ENCODE data around the gene MTMR3.
A peak's percentile ranks its signal among the peaks of the same experiment; 100 is the strongest.

MTMR3 gene

GRCh38 chr22:29867851-29868250 is 15.1 kb upstream of the MTMR3 start:
- DNase-seq (ENCODE audit: low spot score) = no peak

GRCh38 chr22:29870574-29870973 is 12.4 kb upstream of the MTMR3 start:
- no peak for FAIRE-seq

More at GRCh38 chr22:29867851-29868250, 15.1 kb upstream of the MTMR3 start:
- FAIRE-seq = no peak

DNA sequence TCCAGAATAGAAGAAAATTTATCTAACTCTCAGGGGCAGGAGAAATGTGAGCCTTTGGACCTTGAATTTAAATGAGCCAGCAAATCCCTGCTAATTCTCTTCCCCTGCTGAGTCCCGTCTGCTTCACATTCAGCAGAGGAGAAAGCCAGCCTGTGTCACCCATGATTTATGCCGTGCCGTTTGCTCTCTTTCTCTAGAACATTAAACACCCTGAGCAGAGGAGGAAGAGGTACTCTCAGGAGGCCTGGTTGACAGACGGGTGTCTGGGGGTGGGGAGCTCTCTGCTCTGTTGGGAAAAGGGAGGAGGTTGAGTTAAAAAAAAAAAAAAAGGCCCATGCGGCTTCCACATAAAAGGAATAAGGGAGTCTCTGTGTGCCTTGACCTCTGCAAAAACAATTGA is 11.3 kb upstream of the MTMR3 start:
- no peak for FAIRE-seq
- no peak for DNase-seq (ENCODE audit: low spot score)

More at GRCh38 chr22:29870574-29870973, 12.4 kb upstream of the MTMR3 start:
- peak; percentile 41 for DNase-seq (ENCODE audit: low spot score)

DNA sequence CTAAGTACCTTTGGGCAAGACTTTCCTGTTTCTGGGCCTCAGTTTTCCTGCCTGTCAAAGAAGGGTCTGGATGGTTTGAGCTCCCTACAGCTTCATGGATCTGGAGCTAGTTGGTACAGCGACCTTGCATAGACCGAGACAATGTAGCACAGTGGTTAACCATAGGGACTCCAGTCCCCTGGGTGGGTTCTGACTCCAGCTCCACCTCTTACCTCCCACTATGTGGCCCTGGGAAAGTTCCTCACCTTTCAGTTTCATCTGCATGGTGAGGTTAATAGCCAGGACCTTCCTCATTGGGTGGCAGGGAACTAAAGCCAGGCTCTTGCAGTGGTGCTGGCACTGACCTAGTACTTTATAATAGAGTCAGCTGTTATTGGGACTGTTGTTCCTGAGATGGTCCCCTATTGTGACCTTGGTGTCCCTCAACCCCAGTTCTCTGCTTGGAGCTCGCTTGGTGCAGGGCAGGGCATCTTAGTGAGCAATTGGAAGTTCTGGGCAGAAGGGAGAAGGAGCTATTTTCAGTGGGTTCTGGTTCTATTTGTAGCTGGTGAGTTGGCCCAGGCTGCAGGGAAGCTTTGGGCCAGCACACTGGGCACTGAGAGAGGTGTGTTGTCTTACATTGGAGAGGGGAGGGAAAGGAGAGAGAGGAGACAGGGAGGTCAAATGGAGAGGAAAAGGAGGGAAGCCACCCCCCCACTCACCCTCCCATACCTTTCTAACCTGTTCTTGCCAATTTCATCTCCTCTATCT is 10.7 kb upstream of the MTMR3 start:
- no peak for DNase-seq (ENCODE audit: low spot score)
- no peak for FAIRE-seq

DNA sequence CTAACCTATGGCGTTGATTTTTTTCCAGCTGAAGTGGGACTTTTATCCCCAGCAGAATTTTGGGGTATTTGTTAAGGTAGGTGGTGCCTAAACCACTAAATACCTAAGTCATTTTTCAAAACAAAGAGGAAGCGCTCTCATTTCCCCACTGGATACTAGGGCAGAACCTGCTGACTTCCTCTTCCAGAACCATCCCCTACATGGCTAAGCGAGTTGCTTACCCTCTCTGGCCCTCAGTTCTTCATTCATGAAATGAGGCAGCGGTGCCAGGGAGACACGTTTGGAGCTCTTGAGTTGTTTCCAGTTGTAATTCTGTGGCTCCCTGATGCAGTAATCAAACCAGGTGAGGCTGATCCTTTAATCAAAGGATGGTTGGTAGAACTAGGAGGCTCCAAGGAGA is 10.0 kb upstream of the MTMR3 start:
- FAIRE-seq (no peak), DNase-seq (ENCODE audit: low spot score) (no peak)

DNA sequence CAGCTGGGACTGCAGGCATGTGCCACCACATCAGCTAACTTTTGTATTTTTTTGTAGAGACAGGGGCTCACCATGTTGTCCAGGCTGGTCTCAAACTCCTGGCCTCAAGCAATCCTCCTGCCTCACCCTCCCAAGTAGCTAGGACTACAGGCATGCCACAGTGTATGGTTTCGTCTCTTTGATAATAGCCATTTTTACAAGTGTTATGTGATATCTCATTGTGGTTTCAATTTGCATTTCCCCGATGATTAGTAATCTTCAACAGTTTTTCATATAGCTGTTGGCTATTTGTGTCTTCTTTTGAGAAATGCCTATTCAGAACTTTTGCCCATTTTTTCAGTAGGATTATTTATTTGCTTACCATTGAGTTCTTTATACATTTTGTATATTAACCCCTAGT is 9.0 kb upstream of the MTMR3 start:
- no peak for DNase-seq (ENCODE audit: low spot score)
- no peak for FAIRE-seq

DNA sequence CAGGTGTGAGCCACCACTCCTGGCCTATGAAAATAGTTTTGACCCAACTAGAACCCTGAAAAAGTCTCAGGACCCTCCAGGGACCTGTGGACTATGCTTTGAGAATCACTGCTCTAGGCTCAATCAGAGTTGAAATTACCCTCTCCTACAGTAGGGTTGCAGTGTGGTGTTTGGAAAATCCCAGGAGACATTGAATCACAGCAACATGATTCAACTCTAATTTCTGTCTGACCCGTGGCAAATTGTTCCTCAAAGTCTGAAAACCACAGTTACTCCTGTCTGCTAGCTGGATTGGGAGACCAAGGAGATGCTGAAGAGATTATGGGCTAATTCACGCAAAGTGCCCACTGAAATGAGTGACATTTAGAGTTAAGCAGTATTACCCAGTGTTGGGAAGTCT is 5.4 kb upstream of the MTMR3 start:
- FAIRE-seq = no peak
- no peak for DNase-seq (ENCODE audit: low spot score)

GRCh38 chr22:29879753-29880152 is 3.2 kb upstream of the MTMR3 start:
- DNase-seq (ENCODE audit: low spot score) = no peak
- FAIRE-seq = no peak

GRCh38 chr22:29882716-29883044 is 294 bp upstream of the MTMR3 start:
- FAIRE-seq = no peak
- no peak for DNase-seq (ENCODE audit: low spot score)

- DNase-seq (ENCODE audit: low spot score) (no peak), FAIRE-seq (no peak)
These were observed 762 bp downstream of the MTMR3 start for GRCh38 chr22:29883775-29884097.

DNA sequence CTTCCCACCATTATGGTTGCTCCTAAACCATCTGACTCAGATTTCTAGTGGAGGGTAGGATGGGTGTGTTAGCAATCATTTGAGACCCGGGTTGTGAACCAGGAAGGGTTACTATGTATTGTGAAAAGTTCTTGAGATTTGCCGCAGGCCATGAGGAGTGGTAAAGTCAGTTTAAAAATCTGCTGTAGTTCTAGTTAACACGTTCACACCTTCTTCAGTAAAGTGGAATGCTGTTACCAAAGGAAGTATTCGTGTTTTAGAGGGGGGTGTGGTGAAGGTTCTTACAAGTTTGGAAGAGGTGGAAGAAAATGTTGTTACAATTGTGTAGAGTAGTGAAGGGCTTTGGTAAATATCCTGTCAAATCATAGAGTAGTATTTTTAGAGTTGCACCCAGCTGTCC is 2.6 kb downstream of the MTMR3 start:
- DNase-seq (ENCODE audit: low spot score) = no peak
- no peak for FAIRE-seq

- DNase-seq (ENCODE audit: low spot score) = no peak
- no peak for FAIRE-seq
These were observed 3.6 kb downstream of the MTMR3 start for GRCh38 chr22:29886596-29886995.

- FAIRE-seq (no peak), DNase-seq (ENCODE audit: low spot score) (no peak)
These were observed 4.4 kb downstream of the MTMR3 start for GRCh38 chr22:29887358-29887757.

DNA sequence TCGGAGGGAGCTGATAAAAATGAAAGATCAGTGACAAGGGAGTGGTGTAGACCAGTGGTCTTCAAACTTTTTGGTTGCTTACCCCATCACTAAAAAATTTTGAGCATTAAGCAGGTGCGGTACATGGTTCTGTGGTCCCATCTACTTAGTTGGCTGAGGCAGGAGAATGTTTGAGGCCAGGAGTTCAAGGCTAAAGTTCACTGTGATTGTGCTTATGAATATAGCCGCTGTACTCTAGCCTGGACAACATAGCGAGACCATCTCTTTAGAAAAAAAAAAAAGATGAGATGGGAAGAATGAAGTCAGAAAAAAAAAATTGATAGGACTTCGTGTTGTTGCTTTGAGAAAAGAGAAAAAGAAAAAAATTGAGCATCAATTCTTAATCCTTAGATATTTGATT is 7.8 kb downstream of the MTMR3 start:
- DNase-seq (ENCODE audit: low spot score) (no peak), FAIRE-seq (no peak)

DNA sequence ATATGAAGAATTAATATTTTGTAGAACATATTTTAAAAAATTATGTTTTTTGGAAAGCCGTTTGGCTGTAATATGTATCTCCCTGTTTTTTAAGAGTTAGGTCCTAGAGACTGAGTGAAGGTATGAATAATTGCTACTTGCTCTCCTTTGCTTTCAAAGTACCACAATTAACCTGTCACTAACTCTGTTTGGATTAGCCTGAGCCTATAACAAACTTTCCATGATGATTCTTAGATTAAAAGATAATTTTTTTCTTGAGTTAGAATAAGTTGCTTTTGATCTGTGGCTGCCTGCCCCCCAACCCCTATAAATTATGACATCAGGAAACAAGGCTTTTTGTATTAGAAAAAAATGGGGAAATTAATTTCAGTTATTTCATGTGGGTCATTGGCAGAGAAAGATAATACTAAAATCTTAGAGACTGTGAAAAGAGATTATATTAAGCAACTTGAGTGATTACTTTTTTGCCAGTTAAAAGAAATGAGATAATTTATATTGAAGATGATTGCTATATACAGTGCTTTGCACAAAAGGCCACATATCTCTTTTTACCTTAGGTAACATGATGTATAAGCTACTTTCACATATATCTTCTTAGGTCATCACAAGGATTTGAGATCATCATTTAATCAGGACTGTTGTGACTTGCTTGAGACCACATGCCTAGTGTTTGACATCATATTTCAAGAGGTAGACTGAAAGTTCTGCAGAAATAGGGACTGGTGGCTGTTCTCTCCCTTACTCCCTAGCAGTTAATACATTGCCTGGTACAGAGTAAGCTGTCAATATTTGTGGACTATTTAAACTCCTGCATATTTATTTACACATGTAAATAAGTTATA is 9.6 kb downstream of the MTMR3 start:
- no peak for FAIRE-seq
- no peak for DNase-seq (ENCODE audit: low spot score)

DNA sequence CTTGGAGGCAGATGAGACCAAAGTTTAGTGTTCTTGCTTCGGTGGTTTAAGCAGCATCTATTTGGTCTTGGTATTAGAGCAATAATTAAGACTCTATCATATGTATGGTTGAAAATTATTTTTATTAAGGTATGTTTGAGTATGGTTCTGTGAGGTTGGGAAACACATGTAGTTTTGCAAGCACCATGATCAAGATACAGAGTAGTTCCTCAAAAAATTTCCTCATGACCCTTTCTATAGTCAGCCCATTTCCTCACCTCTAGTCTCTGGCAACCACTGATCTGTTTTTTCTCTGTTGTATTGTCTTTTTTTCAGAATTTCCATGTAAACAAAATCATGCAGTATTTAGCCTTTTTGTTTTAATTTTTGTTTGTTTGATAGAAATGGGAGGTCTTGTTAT is 18.4 kb downstream of the MTMR3 start:
- FAIRE-seq = no peak
- no peak for DNase-seq (ENCODE audit: low spot score)

DNA sequence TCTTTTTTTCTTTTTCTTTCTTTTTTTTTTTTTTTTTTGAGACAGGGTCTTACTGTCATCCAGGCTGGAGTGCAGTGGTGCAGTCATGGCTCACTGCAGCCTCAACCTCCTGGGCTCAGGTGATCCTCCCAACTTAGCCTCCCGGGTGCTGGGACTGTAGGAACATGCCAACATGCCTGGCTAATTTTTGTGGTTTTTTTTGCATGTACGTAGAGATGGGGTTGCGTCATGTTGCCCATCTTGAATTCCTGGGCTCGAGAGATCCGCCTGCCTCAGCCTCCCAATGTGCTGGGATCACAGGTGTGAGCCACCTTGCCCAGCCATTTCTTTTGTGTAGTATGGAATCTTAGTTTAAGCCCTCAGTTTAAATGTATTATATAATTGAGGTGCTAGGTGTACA is 20.4 kb downstream of the MTMR3 start:
- FAIRE-seq (no peak), DNase-seq (ENCODE audit: low spot score) (no peak)

DNA sequence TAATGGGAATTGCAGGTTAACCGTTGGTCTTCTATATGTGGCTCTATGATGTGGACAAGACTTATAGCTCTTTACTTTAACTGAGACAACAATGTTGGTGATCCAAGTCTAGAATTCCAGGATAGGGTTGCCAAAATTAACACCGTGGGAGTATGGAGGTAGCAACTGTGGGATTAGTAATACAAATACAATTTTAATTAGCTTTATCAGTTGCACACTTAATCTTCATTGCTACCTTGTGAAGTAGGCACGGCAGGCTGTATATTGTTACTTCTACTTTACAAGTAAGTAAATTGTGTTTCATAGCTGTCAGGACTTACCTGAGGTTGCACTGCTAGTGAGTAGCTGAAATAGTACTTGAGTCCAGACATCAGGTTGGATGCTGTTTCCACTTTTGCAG is 21.0 kb downstream of the MTMR3 start:
- DNase-seq (ENCODE audit: low spot score) (no peak), FAIRE-seq (no peak)

- FAIRE-seq = peak; percentile 98
These were observed 25.0 kb downstream of the MTMR3 start for GRCh38 chr22:29907753-29908515.

GRCh38 chr22:29912141-29912540 is 29.2 kb downstream of the MTMR3 start:
- FAIRE-seq (no peak), DNase-seq (ENCODE audit: low spot score) (no peak)

More at GRCh38 chr22:29907753-29908515, 25.0 kb downstream of the MTMR3 start:
- peak; percentile 90 for DNase-seq (ENCODE audit: low spot score)

DNA sequence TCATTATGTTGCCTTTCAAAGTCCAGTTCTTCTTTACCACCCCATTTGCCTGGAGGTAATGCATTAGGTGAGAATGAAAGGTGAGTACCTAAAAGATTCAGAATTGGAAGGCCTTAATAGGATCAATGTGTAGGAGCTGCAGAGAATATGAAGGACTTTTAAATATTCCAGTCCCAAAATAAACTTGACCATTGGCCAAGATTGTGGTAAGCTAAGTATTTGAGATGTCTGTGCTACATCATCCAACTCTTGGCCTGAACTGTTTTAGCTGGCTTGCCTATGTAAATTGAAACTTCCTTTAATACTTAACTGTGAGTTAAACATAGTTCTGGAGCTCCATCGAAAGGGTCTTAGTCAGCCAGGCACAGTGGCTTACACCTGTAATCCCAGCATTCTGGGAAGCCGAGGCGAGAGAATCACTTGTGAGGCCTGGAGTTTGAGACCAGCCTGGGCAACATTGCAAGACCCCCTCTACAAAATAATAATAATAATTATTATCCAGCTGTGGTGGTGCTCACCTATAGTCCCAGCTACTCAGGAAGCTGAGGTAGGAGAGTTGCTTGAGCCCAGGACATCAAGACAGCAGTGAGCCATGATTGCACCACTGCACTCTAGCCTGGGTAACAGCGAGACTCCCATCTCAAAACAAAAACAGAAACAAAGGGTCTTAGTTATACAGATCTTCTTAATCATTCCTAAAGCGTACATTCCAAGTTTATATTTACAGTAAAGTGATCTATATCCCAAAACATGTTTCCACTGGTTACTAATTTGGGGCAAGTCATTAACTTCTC is 29.8 kb downstream of the MTMR3 start:
- peak; percentile 86 for DNase-seq (ENCODE audit: low spot score)

More for the DNA sequence above, 29.8 kb downstream of the MTMR3 start:
- FAIRE-seq = peak; percentile 96
